Caco-2 (cell line): ENCODE data around the gene LARGE2. TPM values are rescaled to one million over a fixed set of nuclear protein-coding genes. Genes with fewer than 3 reads are reported as not detected.

Experiments
- BruUV-seq: library from RNA; stranded (reverse); fragments of 400-500 nt; replicated peaks from 2 replicates; lab custom pipeline; 2021; lab: Mats Ljungman, UMichigan
- CTCF ChIA-PET: fragments of 300-600 bp; sonication (Branson Sonifier 250); formaldehyde crosslinking; loops from one replicate; lab custom pipeline; 2022; ENCODE audit warnings: antibody characterized with exemption; lab: Charles Lee
- POLR2A ChIA-PET: fragments of 300-600 bp; sonication (Branson Sonifier 250); formaldehyde crosslinking; loops from one replicate; lab custom pipeline; 2022; ENCODE audit warnings: antibody characterized with exemption; lab: Charles Lee
- DNase-seq, 2 experiments: peaks; one replicate each; pipeline versions ENCODE4 v3.0.0 to v3.0.0-alpha.2; 2020 to 2022
- H3K27me3 ChIP-seq: replicated peaks from 2 replicates; pipeline ENCODE4 v1.6.0; 2011; ENCODE audit warnings: low read length; ENCODE audit not compliant: control insufficient read depth, insufficient read depth
- H3K36me3 ChIP-seq: 2 replicates; pipeline ENCODE4 v1.5.1; 2011; ENCODE audit warnings: low read length; ENCODE audit not compliant: control insufficient read depth, insufficient read depth
- H3K4me1 ChIP-seq: fragments of 250-450 bp; sonication (Bioruptor Pico); 2 replicates; pipeline ENCODE4 v1.5.1; 2020; ENCODE audit warnings: mild to moderate bottlenecking
- H3K4me3 ChIP-seq: 2 replicates; pipeline ENCODE4 v1.5.1; 2011; ENCODE audit warnings: low read depth, mild to moderate bottlenecking, control low read depth, low read length
- H3K9me3 ChIP-seq: fragments of 250-450 bp; sonication (Bioruptor Pico); 2 replicates; pipeline ENCODE4 v1.5.1; 2020; ENCODE audit warnings: mild to moderate bottlenecking, moderate library complexity
- H3K27ac Mint-ChIP-seq: one replicate; pipeline ENCODE4 v1.8.0; 2022; ENCODE audit warnings: mixed read lengths; ENCODE audit not compliant: unreplicated experiment
- H3K27me3 Mint-ChIP-seq: one replicate; pipeline ENCODE4 v1.8.0; 2022; ENCODE audit warnings: mixed read lengths; ENCODE audit not compliant: insufficient read depth, unreplicated experiment
- H3K36me3 Mint-ChIP-seq: one replicate; pipeline ENCODE4 v1.8.0; 2022; ENCODE audit warnings: mild to moderate bottlenecking, mixed read lengths; ENCODE audit not compliant: insufficient read depth, unreplicated experiment
- H3K4me1 Mint-ChIP-seq: one replicate; pipeline ENCODE4 v1.8.0; 2022; ENCODE audit warnings: low read depth, mixed read lengths; ENCODE audit not compliant: unreplicated experiment
- H3K4me3 Mint-ChIP-seq: one replicate; pipeline ENCODE4 v1.8.0; 2022; ENCODE audit warnings: mild to moderate bottlenecking, moderate library complexity, mixed read lengths; ENCODE audit not compliant: unreplicated experiment
- H3K9me3 Mint-ChIP-seq: one replicate; pipeline ENCODE4 v1.8.0; 2022; ENCODE audit warnings: mixed read lengths; ENCODE audit not compliant: unreplicated experiment
- CTCF ChIP-seq, 2 experiments: fragments of 200-600 bp in 1 of 2; IDR thresholded peaks; 1 replicate in 1 of 2; 2 replicates in 1 of 2; pipeline versions ENCODE4 v1.5.1 to v1.8.0; 2011 to 2022; ENCODE audit warnings: antibody characterized with exemption in 1 of 2, control low read depth in 1 of 2, inconsistent platforms in 1 of 2, low read depth in 1 of 2, low read length in 1 of 2, mild to moderate bottlenecking in 1 of 2, moderate library complexity in 1 of 2; ENCODE audit not compliant: insufficient read depth in 1 of 2, severe bottlenecking in 1 of 2, unreplicated experiment in 1 of 2
- intact Hi-C: fragments of 100-400 bp; cut with micrococcal nuclease; formaldehyde crosslinking; loops from one replicate; pipeline ENCODE4 v1.10.0; 2022; ENCODE audit not compliant: unreplicated experiment
- total RNA-seq: library from RNA; stranded (reverse); gene quantifications from 2 replicates; pipeline ENCODE4 v1.2.3, GENCODE V29; 2022

Gene LARGE2
- total RNA-seq, 1 experiment from 2014 or later: 67.4 TPM

- peaks cover 25% of the 10 kb centered on the region for H3K36me3 Mint-ChIP-seq
Observed at GRCh38 chr11:45933846-45934579, 11.6 kb downstream of the LARGE2 start.

DNA sequence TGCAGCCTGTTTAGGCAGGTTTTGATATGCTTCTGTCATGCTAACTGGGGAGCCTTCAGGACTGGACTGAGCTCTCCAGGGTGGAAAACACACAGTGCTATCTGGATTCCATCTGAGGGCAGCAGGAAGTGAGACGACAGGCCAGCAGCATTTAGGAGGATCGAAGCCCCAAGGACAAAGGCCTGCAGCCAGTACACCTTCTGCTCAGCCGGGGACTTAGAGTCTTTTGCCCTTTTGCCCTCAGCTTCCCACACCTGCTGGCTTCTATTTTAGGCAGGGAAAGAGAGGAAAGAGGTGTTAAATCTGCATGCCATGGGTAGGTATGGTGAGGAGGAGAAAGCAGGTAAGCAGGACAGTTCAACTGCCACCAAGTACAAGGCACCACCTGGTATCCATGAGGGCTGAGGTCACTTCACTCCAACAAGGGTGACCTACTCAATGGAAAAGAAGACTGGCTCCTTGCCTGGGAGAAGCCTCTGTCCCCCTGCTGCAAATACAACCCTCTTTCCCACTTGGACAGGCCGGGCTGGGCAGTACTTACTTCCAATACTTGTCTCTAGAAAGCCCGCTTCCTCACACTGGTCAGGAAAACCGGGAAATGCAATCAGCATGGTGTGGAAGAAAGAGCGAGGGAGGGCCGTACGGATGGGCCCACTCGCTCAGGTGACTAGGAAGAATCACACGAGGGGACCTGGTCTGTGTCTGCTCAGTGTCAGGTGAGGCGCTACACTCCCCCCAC lies 12.3 kb downstream of the LARGE2 start:
- Histone ChIP-seq H3K4me1 (0 out of 2 replicates have a peak, but pooled peaks cover 4% of the 10 kb centered on the region), H3K4me3 (no peak overlapping the region), H3K36me3 (peaks cover 1% of the 10 kb centered on the region; the same call in 1 of the 2 replicates), H3K27me3 (no peaks in the 10 kb centered on the region), H3K9me3 (no peaks in the 10 kb centered on the region)
- ChIA-PET POLR2A (no interaction called here), CTCF (interaction anchor here (0.7 to 1.1 kb wide), 2 partner anchors 71 to 119 kb away, joined by 3 read pairs; no protein-coding TSS in a partner anchor)
- no peak for TF ChIP-seq CTCF (IDR thresholded peaks at IDR 0.05; ENCODE audit: insufficient read depth in 1 of 2, low read depth in 1 of 2, low read length in 1 of 2, severe bottlenecking in 1 of 2, unreplicated experiment in 1 of 2)
- Mint-ChIP-seq H3K4me3 (no peak overlapping the region), H3K27ac (no peak overlapping the region), H3K27me3 (no peaks in the 10 kb centered on the region), H3K36me3 (peaks cover 24% of the 10 kb centered on the region), H3K4me1 (no peaks in the 10 kb centered on the region), H3K9me3 (no peaks in the 10 kb centered on the region)
- no TSS peak for BruUV-seq
- no peak for DNase-seq
- intact Hi-C loops: no loop called here

More at GRCh38 chr11:45933846-45934579, 11.6 kb downstream of the LARGE2 start:
- no peaks in the 10 kb centered on the region for H3K27me3 Mint-ChIP-seq
- no peak overlapping the region for H3K4me3 Mint-ChIP-seq
- H3K9me3 Mint-ChIP-seq: no peaks in the 10 kb centered on the region
- no peak for DNase-seq
- Histone ChIP-seq H3K27me3 (no peaks in the 10 kb centered on the region), H3K4me1 (0 out of 2 replicates have a peak, but pooled peaks cover 4% of the 10 kb centered on the region), H3K4me3 (no peak overlapping the region), H3K9me3 (no peaks in the 10 kb centered on the region), H3K36me3 (peaks cover 1% of the 10 kb centered on the region; the same call in 1 of the 2 replicates)
- no peaks in the 10 kb centered on the region for H3K4me1 Mint-ChIP-seq
- POLR2A ChIA-PET: no interaction called here
- no peak for TF ChIP-seq CTCF (IDR thresholded peaks at IDR 0.05; ENCODE audit: insufficient read depth in 1 of 2, low read depth in 1 of 2, low read length in 1 of 2, severe bottlenecking in 1 of 2, unreplicated experiment in 1 of 2)
- H3K27ac Mint-ChIP-seq: no peak overlapping the region
- intact Hi-C loops: no loop called here
- CTCF ChIA-PET: interaction anchor here (0.7 to 1.1 kb wide), 2 partner anchors 72 to 118 kb away, joined by 3 read pairs; no protein-coding TSS in a partner anchor
- no TSS peak for BruUV-seq

- no peak overlapping the region for H3K4me3 ChIP-seq
- peaks cover 1% of the 10 kb centered on the region; the same call in 1 of the 2 replicates for H3K36me3 ChIP-seq
- Mint-ChIP-seq H3K27me3 (no peaks in the 10 kb centered on the region), H3K4me1 (no peaks in the 10 kb centered on the region), H3K9me3 (no peaks in the 10 kb centered on the region), H3K4me3 (no peak overlapping the region), H3K36me3 (peaks cover 17% of the 10 kb centered on the region), H3K27ac (no peak overlapping the region)
- no peaks in the 10 kb centered on the region for H3K27me3 ChIP-seq
- no peak for DNase-seq
- H3K9me3 ChIP-seq: no peaks in the 10 kb centered on the region
- H3K4me1 ChIP-seq: no peaks in the 10 kb centered on the region
- intact Hi-C loops: no loop called here
- CTCF ChIA-PET: no interaction called here
- POLR2A ChIA-PET: no interaction called here
- no TSS peak for BruUV-seq
- no peak for TF ChIP-seq CTCF (IDR thresholded peaks at IDR 0.05; ENCODE audit: insufficient read depth in 1 of 2, low read depth in 1 of 2, low read length in 1 of 2, severe bottlenecking in 1 of 2, unreplicated experiment in 1 of 2)
Observed at GRCh38 chr11:45935349-45936064, 13.1 kb downstream of the LARGE2 start.
